Cardiac muscle cell (in vitro differentiated cells and primary cell): Measurements from ENCODE around the gene VASN. TPM values are rescaled to one million over a fixed set of nuclear protein-coding genes. Genes with fewer than 3 reads are reported as not detected.

Experiments used
- DNase-seq, 2 donors: peaks; one replicate each; pipeline versions ENCODE4 v3.0.0 to v3.0.0-alpha.2; 2010 to 2017; ENCODE audit warnings: low read depth in 1 of 2, low spot score in 1 of 2
- H3K27ac ChIP-seq: fragments of 200-600 bp; sonication (generic); 2 replicates; pipeline ENCODE4 v1.5.1; 2016
- H3K27me3 ChIP-seq: fragments of 200-600 bp; sonication (generic); 2 replicates; pipeline ENCODE4 v1.6.0; 2016; ENCODE audit warnings: control low read depth
- H3K36me3 ChIP-seq: fragments of 200-600 bp; sonication (generic); 2 replicates; pipeline ENCODE4 v1.5.1; 2016; ENCODE audit warnings: control low read depth
- H3K4me1 ChIP-seq: fragments of 200-600 bp; sonication (generic); 2 replicates; pipeline ENCODE4 v1.8.1; 2017; ENCODE audit warnings: low read depth, mild to moderate bottlenecking, mixed run types
- H3K4me3 ChIP-seq: fragments of 200-600 bp; sonication (generic); 2 replicates; pipeline ENCODE4 v1.5.1; 2016; ENCODE audit warnings: mild to moderate bottlenecking
- H3K9me3 ChIP-seq: fragments of 200-600 bp; sonication (generic); 2 replicates; pipeline ENCODE4 v1.5.1; 2017; ENCODE audit warnings: low read depth, mild to moderate bottlenecking, control low read depth
- CTCF ChIP-seq: IDR thresholded peaks from 2 replicates; pipeline ENCODE4 v1.5.1; 2012; ENCODE audit warnings: low read depth, mild to moderate bottlenecking, low read length
- polyA plus RNA-seq: library from polyadenylated mRNA; unstranded; fragments of >200 nt; fragmentation: Nextera tagmentation; extraction: Ambion mirVana; gene quantifications from 2 replicates; pipeline ENCODE4 v1.2.1, GENCODE V29; 2016
- total RNA-seq: library from RNA; depleted of rRNA; stranded (reverse); fragments of >200 nt; gene quantifications from 2 replicates; pipeline ENCODE4 v1.2.3, GENCODE V29; 2016

VASN gene
- total and polyA plus RNA-seq, 2 experiments from 2014 or later, result 18.9 to 33.3 TPM

- Histone ChIP-seq H3K27ac (no peak overlapping the region), H3K36me3 (no peaks in the 10 kb centered on the region), H3K4me1 (no peaks in the 10 kb centered on the region), H3K27me3 (no peaks in the 10 kb centered on the region), H3K4me3 (no peak overlapping the region), H3K9me3 (no peaks in the 10 kb centered on the region)
- no peak for TF ChIP-seq CTCF
- DNase-seq, result peak in 1 of 2 donors; percentile 26
Observed at GRCh38 chr16:4360538-4361021, 11.1 kb upstream of the VASN start.

- Histone ChIP-seq H3K9me3 (no peaks in the 10 kb centered on the region), H3K36me3 (no peaks in the 10 kb centered on the region), H3K4me1 (no peaks in the 10 kb centered on the region), H3K27me3 (no peaks in the 10 kb centered on the region), H3K27ac (no peak overlapping the region), H3K4me3 (no peak overlapping the region)
- TF ChIP-seq CTCF, result no peak
- DNase-seq, result no peak
Observed at GRCh38 chr16:4361033-4361943, 10.4 kb upstream of the VASN start.

GRCh38 chr16:4361944-4362311, 9.7 kb upstream of the VASN start:
- Histone ChIP-seq H3K27me3 (no peaks in the 10 kb centered on the region), H3K36me3 (no peaks in the 10 kb centered on the region), H3K4me3 (no peak overlapping the region), H3K4me1 (no peaks in the 10 kb centered on the region), H3K27ac (no peak overlapping the region), H3K9me3 (no peaks in the 10 kb centered on the region)
- no peak for DNase-seq
- TF ChIP-seq CTCF, result no peak

- DNase-seq, result no peak
- Histone ChIP-seq H3K4me3 (no peak overlapping the region), H3K36me3 (no peaks in the 10 kb centered on the region), H3K27me3 (no peaks in the 10 kb centered on the region), H3K9me3 (no peaks in the 10 kb centered on the region), H3K4me1 (no peaks in the 10 kb centered on the region), H3K27ac (no peak overlapping the region)
- TF ChIP-seq CTCF, result no peak
Observed at GRCh38 chr16:4362476-4363135, 9.0 kb upstream of the VASN start.

GRCh38 chr16:4364196-4365013, 7.2 kb upstream of the VASN start:
- H3K4me3 ChIP-seq, result no peak overlapping the region
- no peaks in the 10 kb centered on the region for H3K4me1 ChIP-seq
- H3K27ac ChIP-seq, result no peak overlapping the region
- no peak for DNase-seq
- H3K27me3 ChIP-seq, result no peaks in the 10 kb centered on the region
- H3K36me3 ChIP-seq, result no peaks in the 10 kb centered on the region
- H3K9me3 ChIP-seq, result no peaks in the 10 kb centered on the region
- TF ChIP-seq CTCF, result no peak
